Right forelimb (tissue), 1 donor: Measurements from ENCODE around the gene SLC16A4.

Source experiments
- DNase-seq: peaks from one replicate; pipeline ENCODE4 v3.0.0-alpha.2; 2018

Gene SLC16A4

GRCh38 chr1:110321045-110321444 lies 69.8 kb downstream of the SLC16A4 start:
- DNase-seq: no peak

GRCh38 chr1:110320168-110320518 lies 70.7 kb downstream of the SLC16A4 start:
- no peak for DNase-seq

- no peak for DNase-seq
These were observed 71.3 kb downstream of the SLC16A4 start for GRCh38 chr1:110319332-110320167.

GRCh38 chr1:110318046-110318445 lies 72.8 kb downstream of the SLC16A4 start:
- DNase-seq: no peak

- DNase-seq: no peak
These were observed 74.1 kb downstream of the SLC16A4 start for GRCh38 chr1:110316735-110317134.
